Activated CD4-positive, alpha-beta T cell treated with anti-CD3 and anti-CD28 coated beads, Interleukin-2, amount 50 U/mL, for 48 hours (primary cell): ENCODE results near the gene ECM1.
A peak's percentile ranks its signal among the peaks of the same experiment; 100 is the strongest.

Experiments
- DNase-seq, 2 experiments: peaks; one replicate each; pipeline ENCODE4 v3.0.0-alpha.2; 2020

Gene ECM1

GRCh38 chr1:150513351-150513791 lies 5.5 kb downstream of the ECM1 start:
- no peak for DNase-seq

GRCh38 chr1:150514260-150514659 lies 6.4 kb downstream of the ECM1 start:
- no peak for DNase-seq

- no peak for DNase-seq
These were observed 7.0 kb downstream of the ECM1 start for GRCh38 chr1:150514913-150515327.

GRCh38 chr1:150515328-150516049 lies 7.6 kb downstream of the ECM1 start, which contains the start of gene FALEC:
FALEC (plus strand) TSS chr1:150515752.
- DNase-seq = peak; percentile 93 to 94

- no peak for DNase-seq
These were observed 8.2 kb downstream of the ECM1 start for GRCh38 chr1:150516050-150516591.

- DNase-seq = no peak
These were observed 8.7 kb downstream of the ECM1 start for GRCh38 chr1:150516616-150517015.

- DNase-seq = no peak
These were observed 13.5 kb downstream of the ECM1 start for GRCh38 chr1:150521196-150521968.

- no peak for DNase-seq
These were observed 17.4 kb downstream of the ECM1 start for GRCh38 chr1:150525348-150525747.

GRCh38 chr1:150528196-150528595 lies 20.3 kb downstream of the ECM1 start:
- no peak for DNase-seq

GRCh38 chr1:150529017-150529416 lies 21.1 kb downstream of the ECM1 start:
- no peak for DNase-seq

GRCh38 chr1:150530491-150531159 lies 22.7 kb downstream of the ECM1 start:
- DNase-seq = no peak

GRCh38 chr1:150532860-150533259 lies 25.0 kb downstream of the ECM1 start:
- no peak for DNase-seq

- no peak for DNase-seq
These were observed 26.1 kb downstream of the ECM1 start for GRCh38 chr1:150534002-150534401.

GRCh38 chr1:150535511-150536287 lies 27.8 kb downstream of the ECM1 start:
- no peak for DNase-seq

- DNase-seq = no peak
These were observed 29.2 kb downstream of the ECM1 start for GRCh38 chr1:150536836-150537731.

- DNase-seq = no peak
These were observed 30.1 kb downstream of the ECM1 start for GRCh38 chr1:150537732-150538684.

GRCh38 chr1:150543500-150544143 lies 35.7 kb downstream of the ECM1 start:
- no peak for DNase-seq

- no peak for DNase-seq
These were observed 36.3 kb downstream of the ECM1 start for GRCh38 chr1:150544204-150544603.

- DNase-seq = no peak
These were observed 37.6 kb downstream of the ECM1 start for GRCh38 chr1:150545486-150546032.
